Raji (cell line): ENCODE results near the gene MOB3B.

Experiments used
- POLR2A ChIP-seq: IDR thresholded peaks from 2 replicates; pipeline ENCODE4 v1.6.1; 2011; ENCODE audit warnings: low read depth, low read length, control low read depth; ENCODE audit not compliant: insufficient read depth

The MOB3B gene

DNA sequence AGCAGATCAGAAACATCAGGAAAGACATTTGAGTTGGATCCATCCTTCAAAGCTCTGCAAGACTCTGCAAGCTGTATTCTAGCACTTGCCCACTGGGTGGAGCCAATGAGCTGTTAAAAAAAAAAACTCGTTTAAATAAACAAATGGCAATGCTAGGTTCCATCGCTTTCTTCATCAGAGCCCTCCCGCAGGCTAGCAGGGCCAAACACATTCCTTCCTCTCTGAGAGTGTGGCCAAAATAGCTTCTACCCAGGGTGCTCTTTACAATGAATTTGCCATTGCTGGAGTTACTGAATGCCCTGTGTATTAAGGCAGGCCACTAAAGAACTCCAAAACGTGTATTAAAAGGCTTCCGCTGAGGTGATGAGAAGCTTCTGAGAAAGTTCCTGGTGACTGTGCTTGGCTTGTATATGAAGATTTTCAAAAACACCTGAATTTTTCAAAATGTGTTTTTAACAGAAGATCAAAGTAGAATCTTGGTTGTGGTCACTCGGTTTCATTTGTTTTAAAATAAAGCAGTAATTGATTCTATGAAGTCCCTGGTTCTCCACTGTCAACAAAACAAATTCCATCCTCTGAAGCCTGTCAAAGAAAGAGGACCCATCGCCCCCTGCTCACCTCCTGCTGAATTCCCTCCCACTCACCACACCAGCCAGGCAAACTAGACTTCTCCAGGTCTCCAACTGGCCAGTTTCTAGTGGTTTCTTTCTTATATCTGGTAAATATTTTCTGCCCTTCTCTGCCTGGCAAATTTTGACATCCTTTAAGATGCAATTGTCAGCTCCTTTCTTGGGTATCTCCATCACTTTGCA, 196.2 kb downstream of the MOB3B start:
- no peak for TF ChIP-seq POLR2A

DNA sequence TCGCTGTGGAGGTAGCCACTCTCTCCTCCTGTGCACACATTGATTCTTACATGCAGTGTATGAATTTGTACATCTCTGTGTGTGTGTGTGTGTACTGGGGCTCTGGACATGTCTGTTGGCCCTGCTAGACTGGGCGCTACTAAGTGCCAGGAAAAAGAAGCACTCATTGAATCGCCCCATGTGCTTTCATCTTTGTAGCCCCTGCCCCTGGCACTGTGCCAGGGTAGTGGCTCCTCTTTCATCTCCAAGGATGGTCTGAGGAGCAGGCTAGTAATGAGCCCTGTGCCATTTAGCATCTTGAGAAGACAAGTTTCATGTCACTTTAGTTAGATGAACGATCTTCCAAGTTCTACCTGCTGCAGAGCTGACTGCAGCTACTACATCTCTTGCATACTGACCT, 198.2 kb downstream of the MOB3B start:
- no peak for TF ChIP-seq POLR2A

DNA sequence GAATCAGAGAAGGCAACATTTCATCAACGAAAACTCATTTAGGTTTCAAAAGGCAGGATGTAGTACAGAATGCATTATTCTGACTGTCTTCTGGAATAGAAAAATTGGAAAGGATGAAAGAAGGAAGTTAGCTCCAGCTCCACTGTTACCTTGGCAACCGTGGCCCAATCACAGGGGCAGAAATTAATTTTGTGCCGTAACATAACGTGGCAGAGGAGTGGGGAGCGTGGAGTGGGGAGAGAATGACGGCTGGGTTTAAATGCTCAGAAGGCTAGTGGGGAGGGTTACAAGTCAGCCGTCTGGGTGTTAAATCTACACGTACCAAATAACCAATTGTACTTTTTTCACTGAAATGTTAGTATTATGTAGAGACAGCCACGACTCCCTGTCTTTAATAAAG, 200.3 kb downstream of the MOB3B start:
- TF ChIP-seq POLR2A, result no peak

DNA sequence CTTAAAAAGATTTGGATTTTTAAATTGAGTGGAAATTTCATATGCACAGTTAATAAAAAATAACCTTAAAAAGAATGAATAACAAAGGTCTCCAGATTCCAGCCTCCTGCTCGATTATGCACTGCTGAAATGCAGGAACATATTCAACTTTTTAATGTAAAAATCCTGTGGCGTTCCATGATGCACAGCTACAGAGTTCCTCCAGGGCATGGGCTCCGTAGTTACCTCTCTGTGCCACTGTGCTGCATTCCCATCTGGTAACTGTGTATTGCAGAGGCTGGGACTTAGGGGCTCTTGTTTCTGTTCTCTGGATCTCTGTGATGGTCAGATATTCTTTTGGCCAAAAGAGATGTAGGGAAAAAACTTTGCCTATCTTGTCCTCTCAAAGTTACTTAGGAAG, 201.1 kb downstream of the MOB3B start:
- no peak for TF ChIP-seq POLR2A

DNA sequence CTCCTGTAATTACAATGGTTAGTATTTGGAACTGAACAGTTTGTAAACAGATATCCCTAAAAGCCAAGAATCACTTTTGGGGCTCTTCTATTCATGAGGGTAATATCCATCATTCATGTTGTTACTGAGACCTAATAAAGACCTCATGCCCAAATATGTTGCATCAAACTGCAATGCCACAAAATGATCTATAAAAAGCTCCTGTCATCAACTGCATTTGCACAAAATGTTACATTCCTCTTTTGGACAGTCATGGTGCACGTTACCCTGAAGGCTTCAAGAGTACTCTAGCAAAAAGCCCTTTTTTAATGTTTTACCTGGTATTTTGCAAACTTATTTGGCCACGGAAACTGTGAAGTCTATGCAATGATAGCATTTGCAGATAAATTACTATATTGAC, 218.4 kb downstream of the MOB3B start:
- no peak for TF ChIP-seq POLR2A

DNA sequence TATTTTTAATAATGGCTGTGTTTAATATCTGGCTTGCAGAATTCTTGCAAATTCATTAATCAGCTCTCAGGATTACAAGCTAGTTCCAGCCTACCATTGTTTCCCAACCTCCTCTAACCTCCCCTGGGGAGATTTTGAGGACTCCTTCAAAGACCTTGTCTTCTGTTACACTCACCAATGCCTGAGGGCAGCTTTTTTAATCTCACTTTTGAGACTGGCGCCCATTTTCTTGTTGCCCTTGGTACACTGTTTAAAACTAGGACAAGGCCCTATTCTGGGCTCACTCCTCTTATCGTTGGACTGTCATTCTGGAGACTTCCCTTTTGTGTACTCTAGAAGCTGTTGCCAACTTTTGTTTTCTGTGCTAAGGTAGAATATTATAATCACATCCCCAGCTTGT, 219.0 kb downstream of the MOB3B start:
- TF ChIP-seq POLR2A, result no peak

DNA sequence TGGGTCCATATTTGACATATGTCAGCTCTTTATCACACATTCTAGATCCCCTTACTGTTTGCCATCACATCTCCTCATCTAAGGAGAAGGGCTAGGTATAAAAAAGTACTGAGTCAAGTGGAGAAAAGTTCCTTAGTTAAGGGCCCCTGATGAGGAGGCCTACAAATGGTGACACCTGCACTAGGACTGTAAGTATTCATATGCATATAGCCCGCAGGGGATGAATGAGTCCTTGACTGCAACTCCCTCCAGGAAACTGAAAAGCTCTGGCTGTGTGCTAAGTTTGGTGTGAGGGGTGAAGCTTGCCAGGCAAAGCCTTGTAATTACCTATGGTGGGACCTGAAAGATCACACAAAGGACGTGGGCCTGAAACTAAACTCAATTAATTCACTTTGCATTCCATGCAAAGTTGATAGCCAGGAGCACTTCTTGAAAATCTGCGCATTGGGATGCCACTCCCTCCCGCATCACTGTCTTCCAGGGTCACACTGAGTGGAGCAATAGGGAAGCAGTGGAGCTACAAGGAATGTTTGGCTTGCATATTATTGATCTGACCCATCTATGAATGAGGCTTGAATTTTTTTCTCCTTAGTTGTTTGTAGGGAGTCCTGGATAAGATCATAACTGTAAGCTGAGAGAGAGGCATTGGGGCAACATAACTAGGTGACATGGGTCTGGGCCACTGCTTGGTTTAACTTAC, 220.8 kb downstream of the MOB3B start:
- TF ChIP-seq POLR2A, result no peak

DNA sequence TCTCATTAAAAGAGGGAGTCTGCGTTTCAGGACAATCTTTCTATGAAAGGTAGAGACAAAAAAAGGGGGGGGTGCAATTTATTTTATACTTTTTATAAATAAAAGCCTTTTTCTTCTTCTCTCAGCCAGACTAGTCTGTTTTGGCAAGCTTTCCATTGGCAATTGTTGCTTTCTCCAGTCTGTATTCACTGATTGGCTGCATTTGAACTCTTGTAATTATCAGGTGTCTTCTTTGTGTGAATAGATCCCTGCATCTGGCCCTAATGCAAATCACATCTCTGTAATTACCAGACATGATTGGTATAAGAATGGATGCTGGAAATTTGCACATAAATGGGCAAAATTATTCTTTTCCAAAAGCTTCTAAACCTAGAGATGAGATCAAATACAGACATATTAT, 225.1 kb downstream of the MOB3B start:
- no peak for TF ChIP-seq POLR2A

DNA sequence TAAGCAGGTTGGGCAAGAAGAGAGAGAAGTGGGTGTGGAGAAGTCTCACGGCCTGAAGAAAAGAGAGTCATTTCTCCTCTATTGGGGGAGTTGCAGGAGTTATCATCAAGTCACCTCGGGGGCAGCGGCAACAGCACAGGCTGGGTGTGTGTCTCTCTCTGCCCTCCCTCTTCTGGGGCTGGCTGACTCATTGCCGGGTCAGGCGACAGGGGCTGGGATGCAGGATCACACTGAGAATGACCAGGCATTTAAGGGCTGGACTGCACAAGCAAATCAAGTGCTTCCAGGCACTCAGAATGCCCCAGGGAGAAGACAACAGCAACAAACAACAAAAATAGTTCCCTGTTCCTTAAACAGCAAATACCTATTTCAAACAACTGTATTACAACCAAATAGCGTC, 226.4 kb downstream of the MOB3B start:
- no peak for TF ChIP-seq POLR2A

DNA sequence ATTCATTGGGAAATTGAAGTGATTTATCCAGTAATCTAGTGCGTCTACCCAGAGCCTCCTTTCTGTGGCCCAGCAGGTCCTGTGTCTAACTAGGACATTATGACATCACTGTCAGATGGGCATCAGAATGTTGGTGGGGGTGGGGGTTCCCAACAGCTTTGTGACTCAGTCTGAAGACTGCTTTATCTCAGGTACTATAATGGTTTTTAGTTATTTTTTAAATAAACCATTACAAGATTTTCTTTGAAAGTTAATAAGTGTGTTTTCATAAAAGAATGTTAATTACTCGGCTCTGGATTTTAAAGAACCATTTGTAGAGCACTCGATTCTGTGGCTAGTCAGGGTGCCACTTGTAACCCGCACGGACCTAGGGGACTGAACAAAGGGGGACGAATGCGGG, 232.6 kb downstream of the MOB3B start, which contains the start of gene EQTN:
EQTN (minus strand) TSS at position 101 of the 400 bp plus-strand sequence; CDS start at position 6, 95 bp downstream.
- TF ChIP-seq POLR2A, result no peak

DNA sequence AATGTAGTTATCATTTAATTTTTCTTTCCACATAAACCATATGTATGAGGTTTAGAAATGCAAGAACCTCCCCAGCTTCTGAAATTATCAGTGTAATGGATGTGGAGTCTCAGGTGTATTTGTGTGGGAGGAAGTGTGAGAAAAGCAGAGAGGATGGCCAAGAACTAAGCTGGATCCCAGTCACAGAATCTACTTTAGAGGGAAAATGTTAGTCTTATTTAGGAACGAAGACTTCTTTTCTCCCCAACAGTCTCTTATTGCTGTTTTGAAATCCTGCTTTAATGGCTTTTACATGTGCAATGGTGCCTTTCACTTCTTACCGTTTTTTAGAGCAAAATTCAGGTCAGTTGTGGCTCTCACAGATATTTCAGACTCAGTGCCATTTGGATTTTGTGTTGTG, 235.6 kb downstream of the MOB3B start:
- no peak for TF ChIP-seq POLR2A

DNA sequence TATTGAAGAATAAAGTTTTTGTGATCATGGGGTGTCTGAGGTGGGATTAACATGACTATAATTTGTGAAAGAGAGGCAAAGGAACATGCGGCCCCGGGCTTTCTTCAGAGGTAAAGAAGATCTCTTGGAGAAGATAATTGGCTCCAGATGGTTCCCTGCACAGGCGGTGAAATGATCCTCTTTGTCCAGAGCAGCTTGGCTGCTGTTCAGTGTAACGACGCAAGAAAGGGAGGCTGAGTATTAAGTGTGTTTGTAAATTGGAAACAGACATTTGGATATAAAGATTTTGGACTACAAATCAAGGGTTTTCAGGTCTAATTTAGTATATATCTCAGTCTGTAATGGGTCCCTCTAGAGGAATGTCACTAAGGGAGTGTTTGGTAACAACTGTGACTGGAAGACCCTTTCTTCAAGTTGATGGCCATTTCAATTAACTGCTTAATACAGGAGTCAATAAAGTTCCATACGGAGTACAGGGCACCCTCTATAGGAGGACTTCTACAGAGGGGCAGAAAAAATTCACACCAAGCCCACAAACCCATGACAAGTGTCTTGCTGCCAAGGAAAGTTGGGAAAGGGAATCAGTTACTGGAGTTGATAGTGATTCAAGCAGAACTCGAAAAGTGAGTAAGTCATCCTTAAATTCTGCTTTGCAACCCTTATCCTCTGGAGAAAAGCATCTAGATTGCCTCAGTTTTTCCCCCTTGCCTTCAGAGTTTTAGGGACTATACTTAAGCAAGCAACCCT, 236.8 kb downstream of the MOB3B start:
- no peak for TF ChIP-seq POLR2A

DNA sequence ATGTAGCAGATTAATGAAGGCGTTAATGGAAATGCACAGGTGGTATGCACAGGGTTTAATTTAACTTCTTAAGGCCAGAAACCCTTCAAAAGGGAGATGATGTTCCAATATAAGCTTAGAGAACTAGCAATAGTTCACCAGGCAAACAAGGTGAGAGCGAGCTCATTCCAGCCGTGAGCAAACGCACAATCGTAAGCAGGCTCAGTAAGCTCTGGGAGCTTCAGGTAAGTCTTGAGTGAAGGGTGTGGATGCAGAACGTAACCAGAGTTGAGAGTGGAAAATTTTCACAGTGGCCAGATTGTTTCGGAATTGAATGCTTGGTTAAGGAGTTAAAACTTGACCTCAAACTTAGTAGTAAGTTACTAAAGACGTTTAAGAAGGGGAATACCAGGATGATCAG, 238.3 kb downstream of the MOB3B start:
- no peak for TF ChIP-seq POLR2A

DNA sequence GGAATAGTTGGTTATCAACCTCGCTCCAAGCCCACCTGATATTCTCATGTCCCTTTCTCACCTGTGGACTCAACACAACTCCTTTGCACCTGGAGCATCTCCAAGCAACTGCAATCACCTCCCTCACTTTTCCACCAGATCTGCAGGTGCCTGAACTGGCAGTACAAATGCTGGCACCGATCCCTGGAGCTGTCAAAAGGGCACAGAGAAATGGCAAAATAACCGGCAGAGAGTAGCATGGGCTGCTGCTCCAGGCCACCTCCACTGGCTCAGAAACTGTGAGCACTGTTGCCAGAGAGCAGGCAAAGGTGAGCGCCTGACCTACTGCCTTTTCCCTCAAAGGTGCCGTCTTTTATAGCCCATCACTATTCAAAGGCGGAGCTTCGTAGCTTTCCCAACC, 247.3 kb downstream of the MOB3B start:
- no peak for TF ChIP-seq POLR2A

DNA sequence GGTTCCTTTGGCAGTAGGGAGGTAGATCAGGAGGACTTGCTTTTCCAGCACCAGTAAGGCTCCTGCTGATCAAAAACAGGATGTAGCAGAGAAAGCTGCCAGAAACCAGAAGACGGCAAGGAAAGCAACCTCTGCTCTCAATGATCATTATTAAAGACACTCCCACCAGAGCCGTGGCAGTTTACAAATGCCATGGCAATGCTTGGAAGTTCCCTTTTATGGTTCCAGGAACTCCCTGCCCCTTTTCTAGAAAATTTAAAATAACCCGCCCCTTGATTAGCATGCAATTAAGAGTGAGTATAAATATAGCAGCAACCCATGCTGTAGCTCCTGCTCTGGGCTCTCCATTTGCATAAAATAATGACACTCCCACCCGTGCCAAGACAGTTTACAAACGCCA, 248.8 kb downstream of the MOB3B start:
- TF ChIP-seq POLR2A, result no peak

DNA sequence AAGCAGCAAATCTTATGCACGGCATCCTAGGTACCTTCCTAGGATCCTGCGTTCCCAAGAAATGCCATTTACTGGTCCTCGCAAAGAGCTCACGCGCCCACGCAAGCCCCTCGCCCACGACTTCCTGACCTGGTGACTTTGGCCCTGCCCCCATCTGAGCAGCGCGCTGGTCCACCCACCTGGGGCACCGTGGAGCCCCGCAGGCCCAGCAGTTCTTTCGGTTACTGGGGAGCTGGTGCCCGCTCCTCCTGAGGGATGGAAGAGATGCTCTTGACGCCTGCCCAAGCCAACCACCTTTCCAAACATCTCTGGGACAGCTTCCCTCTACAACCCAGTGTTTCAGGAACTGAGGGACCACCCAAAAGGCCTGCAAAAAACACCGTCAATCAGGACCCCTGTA, 249.4 kb downstream of the MOB3B start:
- TF ChIP-seq POLR2A, result no peak

DNA sequence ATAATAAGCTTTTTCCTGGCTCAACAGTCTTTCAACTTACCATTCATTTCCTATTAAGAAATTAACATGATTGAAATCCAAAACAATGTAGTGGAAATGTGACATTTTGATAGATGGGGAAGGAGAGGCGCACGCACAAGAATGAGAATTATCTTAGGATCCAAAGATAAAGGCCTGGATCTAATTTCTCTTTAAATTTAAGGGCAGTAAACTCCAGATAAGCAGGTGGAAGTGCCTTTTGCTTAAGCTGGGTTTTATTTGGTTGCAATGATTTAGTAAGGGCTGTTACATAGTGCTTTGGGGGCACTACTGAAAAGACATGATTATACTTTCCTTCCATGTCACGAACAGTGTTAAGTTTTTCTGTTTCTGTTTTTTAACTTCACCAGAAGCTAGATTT, 250.0 kb downstream of the MOB3B start:
- TF ChIP-seq POLR2A, result no peak

DNA sequence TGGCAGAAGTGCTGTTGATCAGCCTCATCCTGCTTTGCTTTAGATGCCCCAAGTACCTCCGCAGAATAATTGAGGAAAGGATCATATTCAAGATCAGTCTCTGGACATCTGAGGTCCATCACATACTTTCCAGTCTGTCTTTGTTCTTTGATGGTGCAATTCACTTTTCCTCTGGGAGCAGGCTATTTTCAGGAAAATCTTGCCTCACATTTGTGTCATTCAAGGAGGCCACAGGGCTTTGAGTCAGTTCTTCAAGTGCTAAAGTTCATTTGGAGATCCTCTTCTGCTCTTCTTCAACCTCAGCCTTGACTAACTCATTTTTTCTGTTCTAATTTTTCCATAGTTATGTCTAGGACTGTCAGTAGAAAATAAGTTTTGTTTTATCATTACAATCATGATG, 251.2 kb downstream of the MOB3B start:
- TF ChIP-seq POLR2A, result no peak
